HepG2 (cell line): ENCODE measurements around the gene CCDC97. TPM values are rescaled to one million over a fixed set of nuclear protein-coding genes. Genes with fewer than 3 reads are reported as not detected.

Experiments used
- ATAC-seq: fragments of 200-7000 bp; cut with Tn5 transposase; 3 replicates; pipeline ENCODE4 v1.9.1; 2020; ENCODE audit warnings: mild to moderate bottlenecking, moderate library complexity
- BruUV-seq: library from RNA; stranded (reverse); fragments of 400-500 nt; replicated peaks from 2 replicates; lab custom pipeline; 2021; lab: Mats Ljungman, UMichigan
- CTCF ChIA-PET: fragments of 300-600 bp; formaldehyde crosslinking; extraction: SDS; loops from one replicate; lab custom pipeline; 2021; ENCODE audit warnings: low total read pairs, inconsistent platforms, low intra/inter-chr PET ratio; lab: Yijun Ruan, JAX
- POLR2A ChIA-PET: fragments of 350-600 bp; sonication (Branson Sonifier 250); formaldehyde crosslinking; loops from one replicate; lab custom pipeline; 2020; ENCODE audit warnings: antibody characterized with exemption, inconsistent platforms; lab: Yijun Ruan, JAX
- DNase-seq: peaks from one replicate; pipeline ENCODE4 v3.0.0-alpha.2; 2015; ENCODE audit warnings: low spot score
- FAIRE-seq: peaks from 3 replicates; lab custom pipeline; 2011; peaks lifted over from hg19 to GRCh38; lab: Jason Lieb, UNC
- H2AFZ ChIP-seq: one replicate; pipeline ENCODE4 v1.6.1; 2011; ENCODE audit warnings: low read length, inconsistent platforms
- H3K27ac ChIP-seq: fragments of 300-600 bp; 3 replicates; pipeline ENCODE4 v1.8.0; 2011; ENCODE audit warnings: mixed run types, mild to moderate bottlenecking, mixed read lengths, low read length, inconsistent platforms; ENCODE audit not compliant: insufficient read depth; ENCODE audit errors: extremely low read length
- H3K27me3 ChIP-seq, 2 experiments: fragments of 200-600 bp in 1 of 2; 2 replicates in 1 of 2; 3 replicates in 1 of 2; pipeline versions ENCODE4 v1.6.0 to v1.8.0; 2011; ENCODE audit warnings: low read length in 2 of 2, mild to moderate bottlenecking in 2 of 2, moderate library complexity in 2 of 2, inconsistent platforms in 1 of 2; ENCODE audit not compliant: insufficient read depth in 2 of 2, control insufficient read depth in 1 of 2
- H3K36me3 ChIP-seq, 2 experiments: fragments of 200-600 bp in 1 of 2; replicated peaks in 1 of 2; 2 replicates in 1 of 2; 3 replicates in 1 of 2; pipeline versions ENCODE4 v1.5.1 to v1.8.0; 2011; ENCODE audit warnings: low read length in 2 of 2, inconsistent platforms in 1 of 2; ENCODE audit not compliant: insufficient read depth in 2 of 2, control insufficient read depth in 1 of 2
- H3K4me1 ChIP-seq: 2 replicates; pipeline ENCODE4 v1.5.1; 2012; ENCODE audit warnings: low read length, inconsistent platforms; ENCODE audit not compliant: insufficient read depth
- H3K4me2 ChIP-seq: 2 replicates; pipeline ENCODE4 v1.6.0; 2011; ENCODE audit warnings: low read depth, low read length, inconsistent platforms
- H3K4me3 ChIP-seq, 3 experiments: fragments of 200-600 bp in 1 of 3; sonication (generic), shearing (Covaris generic) in 1 of 3; replicated peaks in 1 of 3; 2 replicates each; pipeline ENCODE4 v1.5.1; 2011 to 2016; ENCODE audit warnings: low read length in 3 of 3, inconsistent platforms in 2 of 3, low read depth in 2 of 3, mild to moderate bottlenecking in 2 of 3, control low read depth in 1 of 3, mixed read lengths in 1 of 3; ENCODE audit not compliant: insufficient read depth in 1 of 3
- H3K79me2 ChIP-seq: one replicate; pipeline ENCODE4 v1.6.1; 2011; ENCODE audit warnings: low read length, inconsistent platforms; ENCODE audit not compliant: insufficient read depth
- H3K9ac ChIP-seq: 2 replicates; pipeline ENCODE4 v1.6.0; 2011; ENCODE audit warnings: mild to moderate bottlenecking, low read depth, low read length, inconsistent platforms; ENCODE audit not compliant: insufficient read depth
- H3K9me3 ChIP-seq: 2 replicates; pipeline ENCODE4 v1.5.1; 2012; ENCODE audit warnings: mild to moderate bottlenecking, low read length
- H4K20me1 ChIP-seq: 2 replicates; pipeline ENCODE4 v1.6.0; 2011; ENCODE audit warnings: inconsistent platforms, mild to moderate bottlenecking, low read length, moderate library complexity; ENCODE audit not compliant: insufficient read depth
- RFX1 ChIP-seq: fragments of 450-650 bp; IDR thresholded peaks from 2 replicates; pipeline ENCODE4 v1.6.1; 2017
- SAP130 ChIP-seq: IDR thresholded peaks from 2 replicates; pipeline ENCODE4 v1.6.1; 2016; ENCODE audit warnings: low read depth
- STAT5B ChIP-seq: sonication (generic); formaldehyde crosslinking; IDR thresholded peaks from 2 replicates; pipeline ENCODE4 v1.4.0; 2020; ENCODE audit warnings: missing genetic modification reagents
- ZSCAN31 ChIP-seq: sonication (generic); formaldehyde crosslinking; IDR thresholded peaks from 2 replicates; pipeline ENCODE4 v1.5.0; 2020; ENCODE audit warnings: low read depth, mild to moderate bottlenecking, missing genetic modification reagents
- WGBS: methylation state at CpG from one replicate; pipeline ENCODE4 v1.1.6; 2017; ENCODE audit warnings: low lambda C conversion rate; 5-methylcytosine and 5-hydroxymethylcytosine counted together
- in situ Hi-C: cut with HindIII; loops from 2 replicates; pipeline ENCODE4 v1.10.0; 2017; ENCODE audit warnings: low pct_unique_long_range_greater_than_20kb; ENCODE audit not compliant: extremely low pct_ligation_motif_present
- intact Hi-C: fragments of 100-400 bp; cut with micrococcal nuclease; formaldehyde crosslinking; loops from one replicate; pipeline ENCODE4 v1.10.0; 2022; ENCODE audit not compliant: unreplicated experiment
- polyA plus RNA-seq, 8 experiments: library from polyadenylated mRNA; depleted of rRNA in 3 of 8; stranded (reverse) in 7 of 8; unstranded in 1 of 8; fragments of >200 nt; fragmentation: Illumina TruSeq in 4 of 8; extraction: Trizol in 4 of 8; gene quantifications; 2 replicates each; pipeline versions ENCODE4 v1.2.1 to v1.2.3, GENCODE V29; 2011 to 2016; ENCODE audit warnings: low read depth in 4 of 8, missing spikeins in 1 of 8, mixed read lengths in 1 of 8; ENCODE audit not compliant: insufficient read depth in 1 of 8
- total RNA-seq, 5 experiments: library from RNA; depleted of rRNA; stranded (reverse); fragments of >200 nt; fragmentation: Illumina TruSeq; extraction: Trizol; gene quantifications; 2 replicates each; pipeline ENCODE4 v1.2.3, GENCODE V29; 2016; ENCODE audit warnings: low read depth in 1 of 5
- TF ChIP-seq, protein P1 (sequence below): sonication (generic); formaldehyde crosslinking; IDR thresholded peaks from 2 replicates; pipeline ENCODE4 v1.4.0; 2020; ENCODE audit warnings: mild to moderate bottlenecking, missing genetic modification reagents

Gene CCDC97
- total and polyA plus RNA-seq, 2 of the 13 experiments (the other 11 are each of a cell fraction or from before 2014, with no cell fraction given): 6.2 to 7.3 TPM

DNA sequence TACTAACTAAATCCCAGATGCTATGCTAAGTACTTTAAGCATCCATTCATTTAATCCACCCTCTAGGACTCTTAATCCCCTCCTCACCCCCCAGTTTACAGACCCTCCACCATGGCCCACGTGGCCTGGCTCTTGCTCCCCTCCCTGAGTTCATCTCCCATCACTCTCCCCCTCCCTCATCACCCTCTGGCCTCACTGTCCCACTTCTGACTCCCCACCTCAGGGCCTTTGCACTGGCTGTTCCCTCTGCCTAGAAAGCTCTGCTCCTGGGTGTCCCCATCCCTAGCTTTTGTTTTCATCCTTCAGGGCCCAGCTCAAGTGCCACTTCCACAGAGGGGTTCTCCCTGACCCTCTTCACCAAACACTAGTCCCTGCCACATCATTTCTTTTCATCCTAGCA is 49.8 kb downstream of the CCDC97 start:
- ChIA-PET POLR2A (no interaction called here), CTCF (no interaction called here)
- H3K4me3 ChIP-seq: no peak overlapping the region
- H3K36me3 ChIP-seq: no peaks in the 10 kb centered on the region
- no peaks in the 10 kb centered on the region for H4K20me1 ChIP-seq
- no peaks in the 10 kb centered on the region for H3K9me3 ChIP-seq
- no peak for DNase-seq
- no peak for TF ChIP-seq SAP130 (CRISPR knock-in tag)
- H3K79me2 ChIP-seq: peaks cover 5% of the 10 kb centered on the region
- H2AFZ ChIP-seq: no peak overlapping the region
- no peak for FAIRE-seq
- no peak overlapping the region for H3K27ac ChIP-seq
- ATAC-seq: no peak
- no peaks in the 10 kb centered on the region; a peak in 3 of 5 replicates for H3K27me3 ChIP-seq
- in situ Hi-C loops (no loop called here), intact Hi-C loops (no loop called here)
- BruUV-seq: no TSS peak
- no peak overlapping the region for H3K9ac ChIP-seq
- no peak overlapping the region for H3K4me2 ChIP-seq
- H3K4me1 ChIP-seq: peaks cover 19% of the 10 kb centered on the region
- 97% methylated on average over 1 of the region's 1 CpG for WGBS

DNA sequence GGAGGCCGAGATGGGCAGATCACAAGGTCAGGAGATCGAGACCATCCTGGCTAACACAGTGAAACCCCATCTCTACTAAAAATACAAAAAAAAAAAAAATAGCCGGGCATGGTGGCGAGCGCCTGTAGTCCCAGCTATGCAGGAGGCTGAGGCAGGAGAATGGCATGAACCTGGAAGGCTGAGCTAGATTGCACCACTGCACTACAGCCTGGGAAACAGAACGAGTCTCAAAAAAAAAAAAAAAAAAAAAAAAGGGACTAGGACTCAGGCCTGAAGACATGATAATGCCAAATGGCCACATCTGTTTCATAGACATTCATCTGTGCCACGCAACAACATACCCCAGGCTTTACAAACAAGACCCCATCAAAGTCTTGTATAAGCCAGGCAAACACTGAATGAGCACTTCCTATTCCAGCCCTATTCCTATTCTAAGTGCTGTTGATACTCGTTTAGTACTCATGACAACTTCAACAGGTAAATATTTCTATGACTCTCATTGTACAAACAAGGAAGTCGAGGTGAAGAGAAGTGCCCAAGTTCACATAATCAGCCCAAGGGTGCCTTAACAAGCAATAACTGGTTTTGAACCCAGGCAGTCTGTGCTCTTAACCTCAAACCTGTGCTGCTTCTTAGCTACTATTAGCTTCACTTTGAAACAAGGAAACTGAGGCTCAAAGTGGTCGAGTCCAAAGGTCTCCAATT is 52.3 kb downstream of the CCDC97 start:
- Histone ChIP-seq H3K4me1 (peaks cover 41% of the 10 kb centered on the region), H3K27ac (no peak overlapping the region), H3K4me2 (no peak overlapping the region), H3K9me3 (no peaks in the 10 kb centered on the region), H3K79me2 (peaks cover 18% of the 10 kb centered on the region), H2AFZ (no peak overlapping the region), H4K20me1 (no peaks in the 10 kb centered on the region), H3K4me3 (no peak overlapping the region), H3K9ac (no peak overlapping the region), H3K36me3 (no peaks in the 10 kb centered on the region), H3K27me3 (no peaks in the 10 kb centered on the region; a peak in 3 of 5 replicates)
- in situ Hi-C loops (no loop called here), intact Hi-C loops (no loop called here)
- 74% methylated on average over 10 of the region's 10 CpGs for WGBS
- BruUV-seq: no TSS peak
- no peak for TF ChIP-seq STAT5B (CRISPR knock-in tag)
- no peak for TF ChIP-seq ZSCAN31
- TF ChIP-seq, protein P1, sequence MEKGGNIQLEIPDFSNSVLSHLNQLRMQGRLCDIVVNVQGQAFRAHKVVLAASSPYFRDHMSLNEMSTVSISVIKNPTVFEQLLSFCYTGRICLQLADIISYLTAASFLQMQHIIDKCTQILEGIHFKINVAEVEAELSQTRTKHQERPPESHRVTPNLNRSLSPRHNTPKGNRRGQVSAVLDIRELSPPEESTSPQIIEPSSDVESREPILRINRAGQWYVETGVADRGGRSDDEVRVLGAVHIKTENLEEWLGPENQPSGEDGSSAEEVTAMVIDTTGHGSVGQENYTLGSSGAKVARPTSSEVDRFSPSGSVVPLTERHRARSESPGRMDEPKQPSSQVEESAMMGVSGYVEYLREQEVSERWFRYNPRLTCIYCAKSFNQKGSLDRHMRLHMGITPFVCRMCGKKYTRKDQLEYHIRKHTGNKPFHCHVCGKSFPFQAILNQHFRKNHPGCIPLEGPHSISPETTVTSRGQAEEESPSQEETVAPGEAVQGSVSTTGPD: no peak
- peak; percentile 43; the same call in 1 of the 2 replicates for TF ChIP-seq RFX1
- DNase-seq (no peak), FAIRE-seq (no peak), ATAC-seq (no peak)
- ChIA-PET POLR2A (interaction anchor here (1.0 to 2.9 kb wide), 2 partner anchors 9 to 136 kb away, joined by 3 to 41 read pairs; partner anchors contain the start of gene TGFB1), CTCF (no interaction called here)
